ENCODE measurements around the gene CIPC. TPM values are rescaled to one million over a fixed set of nuclear protein-coding genes. Genes with fewer than 3 reads are reported as not detected.

The CIPC gene, protein sequence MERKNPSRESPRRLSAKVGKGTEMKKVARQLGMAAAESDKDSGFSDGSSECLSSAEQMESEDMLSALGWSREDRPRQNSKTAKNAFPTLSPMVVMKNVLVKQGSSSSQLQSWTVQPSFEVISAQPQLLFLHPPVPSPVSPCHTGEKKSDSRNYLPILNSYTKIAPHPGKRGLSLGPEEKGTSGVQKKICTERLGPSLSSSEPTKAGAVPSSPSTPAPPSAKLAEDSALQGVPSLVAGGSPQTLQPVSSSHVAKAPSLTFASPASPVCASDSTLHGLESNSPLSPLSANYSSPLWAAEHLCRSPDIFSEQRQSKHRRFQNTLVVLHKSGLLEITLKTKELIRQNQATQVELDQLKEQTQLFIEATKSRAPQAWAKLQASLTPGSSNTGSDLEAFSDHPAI
- total RNA-seq (2022; extraction: Qiagen RNA extraction) = 5.9 to 8.5 TPM (median 6.5 TPM) in 5 replicates

DNA sequence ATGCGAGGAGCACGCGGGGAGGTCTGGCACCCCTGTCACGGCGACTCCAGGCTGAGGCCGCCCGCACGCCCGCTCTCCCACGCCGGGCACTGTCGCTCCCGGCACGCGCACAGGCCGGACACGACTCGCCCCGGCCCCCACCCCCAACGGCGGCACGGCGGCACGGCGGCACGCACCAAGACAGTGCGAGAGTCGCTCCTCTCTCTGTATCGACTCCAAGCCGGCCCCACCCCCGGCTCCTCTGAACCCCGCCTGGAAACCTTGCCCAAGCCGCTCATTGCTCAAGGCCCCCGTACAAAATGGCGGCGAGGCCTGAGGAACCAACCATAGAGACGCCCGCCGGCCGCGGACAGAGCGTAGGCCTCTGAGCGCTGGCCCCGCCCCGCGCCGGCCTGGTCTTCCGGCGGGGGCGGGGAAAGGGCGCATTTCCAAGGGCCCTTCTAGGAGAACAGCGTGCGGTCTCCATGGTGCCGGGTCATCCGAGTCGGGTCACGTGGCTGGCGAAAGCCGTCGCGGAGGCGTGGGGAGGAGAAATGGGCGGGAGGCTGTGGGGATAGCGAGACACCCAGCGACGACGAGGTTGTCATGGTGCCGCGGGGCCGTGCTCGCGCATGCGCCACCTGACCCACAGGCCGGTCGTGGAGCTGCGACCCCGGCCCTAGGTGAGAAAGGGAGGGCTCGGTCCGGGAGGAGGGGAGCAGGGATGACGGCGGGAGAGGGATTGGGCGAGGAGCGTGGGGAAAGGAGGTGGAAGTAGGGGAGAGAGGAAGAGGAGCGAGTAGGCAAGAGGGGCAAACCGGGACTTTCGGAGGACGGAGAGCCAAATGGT is at the start of gene CIPC:
TSS of gene CIPC (plus strand) at position 559 of the 829 bp plus-strand sequence. CDS start 7,451 bp downstream, outside the sequence.

DNA sequence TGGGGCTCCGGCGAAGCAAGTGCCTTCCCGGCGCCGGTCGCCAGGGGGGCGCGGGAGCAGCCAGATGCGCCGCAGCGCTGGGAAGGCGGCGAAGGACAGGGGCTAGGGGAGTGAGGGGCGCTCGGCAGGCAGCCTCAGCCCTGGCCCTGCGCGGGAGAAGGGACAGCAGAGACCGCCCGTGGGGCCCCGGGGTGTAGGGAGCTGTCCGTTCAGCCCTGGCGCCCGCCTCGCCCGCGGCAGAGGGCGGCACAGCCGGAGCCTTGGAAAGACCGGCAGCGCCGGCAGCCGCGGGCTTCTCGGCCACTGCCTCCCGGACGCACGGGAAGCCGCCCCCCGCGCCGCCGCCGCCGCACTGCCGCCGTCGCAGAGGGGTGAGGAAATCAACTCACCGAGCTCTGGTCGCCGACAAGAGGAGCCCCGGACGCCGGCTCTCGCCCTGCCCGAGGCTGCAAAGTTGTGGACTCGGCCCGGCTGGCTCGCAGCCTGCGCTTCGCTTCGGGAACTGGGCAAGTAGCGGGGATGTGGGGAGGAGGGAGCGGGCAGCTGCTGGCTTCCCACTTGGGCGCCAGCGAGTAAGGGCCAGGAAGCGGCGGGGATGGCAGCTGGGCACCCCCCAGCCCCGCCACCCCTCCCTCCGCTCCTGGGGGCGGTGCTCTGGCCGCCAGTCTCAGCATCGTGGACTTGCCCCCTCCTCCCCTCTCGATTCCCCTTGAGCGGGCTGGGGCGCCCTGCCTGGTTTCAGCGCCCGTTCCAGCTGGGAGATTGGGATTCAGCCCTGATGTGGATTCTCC is 43.4 kb downstream of the CIPC start, which contains the start of gene ZDHHC22:
TSS of gene ZDHHC22 (minus strand) at position 578 of the 791 bp plus-strand sequence. CDS start 2,053 bp downstream, outside the sequence.

Other genes with a start within 250 kb of the CIPC start
- 12.8 to 17.9 TPM (median 17.1 TPM) in 5 replicates for gene IRF2BPL, start 69.5 kb upstream of the CIPC start, total RNA-seq (2022; extraction: Qiagen RNA extraction)
- gene ZDHHC22, start 43.5 kb downstream of the CIPC start, total RNA-seq (2022; extraction: Qiagen RNA extraction) = 0.19 to 0.29 TPM (median 0.24 TPM) in 5 replicates
- 7.5 to 8.2 TPM (median 7.9 TPM) in 5 replicates for gene TMEM63C, start 83.5 kb downstream of the CIPC start, total RNA-seq (2022; extraction: Qiagen RNA extraction)
- not detected in 5 replicates for gene NGB, start 172.9 kb downstream of the CIPC start, total RNA-seq (2022; extraction: Qiagen RNA extraction)
- gene POMT2, start 222.6 kb downstream of the CIPC start, total RNA-seq (2022; extraction: Qiagen RNA extraction) = 23.1 to 30.7 TPM (median 27.5 TPM) in 5 replicates
- 31.7 to 35.9 TPM (median 33.3 TPM) in 5 replicates for gene GSTZ1, start 222.8 kb downstream of the CIPC start, total RNA-seq (2022; extraction: Qiagen RNA extraction)